ENCODE data around the gene IBA57.

Gene IBA57

DNA sequence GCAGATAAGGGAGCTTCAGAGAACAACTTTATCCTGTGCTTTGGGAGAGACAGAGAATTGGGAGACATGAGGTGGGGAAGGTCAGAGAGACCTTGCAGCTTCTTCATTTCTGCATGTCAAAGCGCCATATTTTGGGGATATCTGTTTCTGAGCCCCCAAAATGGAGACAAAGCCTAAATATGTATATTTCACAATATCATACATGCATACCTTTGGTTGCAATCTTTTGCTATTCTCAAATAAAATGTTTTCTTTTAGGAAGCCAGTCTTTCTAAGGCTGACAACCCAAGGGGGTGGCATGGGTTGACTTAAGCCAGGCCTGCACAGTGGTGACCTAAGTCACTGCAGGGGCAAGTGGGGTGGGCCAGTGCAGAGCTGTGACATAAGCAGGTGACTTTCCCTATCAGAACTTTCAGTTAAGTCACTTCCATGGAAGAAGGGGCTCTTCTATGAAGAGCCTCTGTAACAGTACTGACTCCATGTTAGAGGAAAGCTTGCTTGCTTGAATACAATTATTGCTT, 42.6 kb upstream of the IBA57 start:
- H2BK15ac ChIP-seq (replicated peaks; ENCODE audit: low read depth): no peak overlapping the region
- H3K9ac ChIP-seq (ENCODE audit: low read length): no peak overlapping the region
- no peaks in the 10 kb centered on the region for H3K79me2 ChIP-seq (ENCODE audit: control insufficient read depth, insufficient read depth, low read length)
- no peak overlapping the region for H3K4me3 ChIP-seq (ENCODE audit: low read length)
- H3K27me3 ChIP-seq (ENCODE audit: insufficient read depth, low read length, poor library complexity): no peaks in the 10 kb centered on the region
- no peak overlapping the region for H3K27ac ChIP-seq (ENCODE audit: low read depth, low read length)
- no peak overlapping the region for H4K8ac ChIP-seq (ENCODE audit: low read depth, low read length)
- H3K36me3 ChIP-seq (ENCODE audit: control insufficient read depth, insufficient read depth, low read length): no peaks in the 10 kb centered on the region
- no peak overlapping the region for H2BK5ac ChIP-seq (ENCODE audit: low read length)
- no peaks in the 10 kb centered on the region for H3K4me1 ChIP-seq (ENCODE audit: control insufficient read depth, low read depth, low read length)
- H2AK5ac ChIP-seq (ENCODE audit: low read length): no peak overlapping the region
- H3K4ac ChIP-seq (ENCODE audit: low read depth, low read length): no peak overlapping the region
- no peak overlapping the region for H3K18ac ChIP-seq (ENCODE audit: low read length)
- no peaks in the 10 kb centered on the region for H3K79me1 ChIP-seq (ENCODE audit: low read length)
- no CpG with 5 or more reads among the region's 1 CpG for WGBS (ENCODE audit: extremely low coverage, insufficient coverage, low lambda C conversion rate)
- no peak overlapping the region for H3K4me2 ChIP-seq (ENCODE audit: low read length)
- H2BK120ac ChIP-seq (ENCODE audit: low read depth, low read length): no peak overlapping the region
- no peak overlapping the region for H3K56ac ChIP-seq (ENCODE audit: low read length)
- H4K5ac ChIP-seq (ENCODE audit: low read length): no peak overlapping the region
- no peak for DNase-seq
- no peak overlapping the region for H3K23ac ChIP-seq (ENCODE audit: low read length)

DNA sequence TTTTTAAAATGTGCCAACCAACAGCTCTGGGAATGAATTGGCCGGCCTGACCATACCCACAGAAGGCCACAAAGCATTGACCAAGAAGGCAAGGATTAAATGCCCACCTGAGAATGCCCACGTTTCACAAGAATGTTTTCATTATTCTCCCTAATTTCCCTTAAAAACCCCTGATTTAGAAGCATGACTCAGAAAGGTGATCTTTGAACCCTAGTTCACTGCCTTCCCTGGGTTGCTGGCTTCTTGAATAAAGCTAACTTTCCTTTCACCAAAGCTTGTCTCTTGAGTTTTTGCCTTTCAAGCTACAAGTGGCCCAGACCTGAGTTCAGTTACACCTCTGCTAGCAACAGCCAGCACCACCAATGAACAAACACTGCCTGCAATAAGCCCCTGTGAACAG, 42.1 kb upstream of the IBA57 start:
- no peak overlapping the region for H2AK5ac ChIP-seq (ENCODE audit: low read length)
- H2BK120ac ChIP-seq (ENCODE audit: low read depth, low read length): no peak overlapping the region
- H3K4ac ChIP-seq (ENCODE audit: low read depth, low read length): no peak overlapping the region
- no peak overlapping the region for H3K18ac ChIP-seq (ENCODE audit: low read length)
- H3K9ac ChIP-seq (ENCODE audit: low read length): no peak overlapping the region
- H3K4me3 ChIP-seq (ENCODE audit: low read length): no peak overlapping the region
- H2BK15ac ChIP-seq (replicated peaks; ENCODE audit: low read depth): no peak overlapping the region
- no peak overlapping the region for H4K8ac ChIP-seq (ENCODE audit: low read depth, low read length)
- no peaks in the 10 kb centered on the region for H3K4me1 ChIP-seq (ENCODE audit: control insufficient read depth, low read depth, low read length)
- no CpG with 5 or more reads among the region's 2 CpGs for WGBS (ENCODE audit: extremely low coverage, insufficient coverage, low lambda C conversion rate)
- H3K79me1 ChIP-seq (ENCODE audit: low read length): no peaks in the 10 kb centered on the region
- no peak overlapping the region for H3K27ac ChIP-seq (ENCODE audit: low read depth, low read length)
- H3K23ac ChIP-seq (ENCODE audit: low read length): no peak overlapping the region
- DNase-seq: no peak
- H3K79me2 ChIP-seq (ENCODE audit: control insufficient read depth, insufficient read depth, low read length): no peaks in the 10 kb centered on the region
- no peak overlapping the region for H3K56ac ChIP-seq (ENCODE audit: low read length)
- no peak overlapping the region for H4K5ac ChIP-seq (ENCODE audit: low read length)
- H3K27me3 ChIP-seq (ENCODE audit: insufficient read depth, low read length, poor library complexity): no peaks in the 10 kb centered on the region
- no peak overlapping the region for H2BK5ac ChIP-seq (ENCODE audit: low read length)
- no peak overlapping the region for H3K4me2 ChIP-seq (ENCODE audit: low read length)
- no peaks in the 10 kb centered on the region for H3K36me3 ChIP-seq (ENCODE audit: control insufficient read depth, insufficient read depth, low read length)

DNA sequence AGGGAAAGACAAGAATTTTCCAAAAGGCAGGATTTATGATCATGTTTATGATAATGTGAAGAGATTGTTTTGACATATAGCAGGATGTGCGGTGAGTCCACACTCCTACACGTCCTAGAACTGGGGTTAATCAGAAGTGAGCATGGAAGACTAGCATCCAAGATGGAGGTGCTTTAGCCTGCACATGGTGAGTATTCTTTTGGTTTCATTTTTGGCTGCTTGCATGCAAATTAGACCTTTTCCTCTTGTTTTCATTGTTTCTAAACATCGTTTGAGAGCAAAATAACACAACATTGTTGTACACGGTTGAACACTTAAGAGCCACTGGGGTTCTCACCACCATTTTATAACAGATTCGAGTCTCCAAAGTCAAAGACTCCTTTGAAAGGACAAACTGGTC, 40.4 kb upstream of the IBA57 start:
- Histone ChIP-seq H3K23ac (ENCODE audit: low read length) (no peak overlapping the region), H2BK15ac (replicated peaks; ENCODE audit: low read depth) (no peak overlapping the region), H3K18ac (ENCODE audit: low read length) (no peak overlapping the region), H2AK5ac (ENCODE audit: low read length) (no peak overlapping the region), H3K79me2 (ENCODE audit: control insufficient read depth, insufficient read depth, low read length) (no peaks in the 10 kb centered on the region), H4K5ac (ENCODE audit: low read length) (no peak overlapping the region), H3K56ac (ENCODE audit: low read length) (no peak overlapping the region), H3K4me1 (ENCODE audit: control insufficient read depth, low read depth, low read length) (no peaks in the 10 kb centered on the region), H3K9ac (ENCODE audit: low read length) (no peak overlapping the region), H3K4me3 (ENCODE audit: low read length) (no peak overlapping the region), H2BK120ac (ENCODE audit: low read depth, low read length) (no peak overlapping the region), H3K4me2 (ENCODE audit: low read length) (no peak overlapping the region), H3K36me3 (ENCODE audit: control insufficient read depth, insufficient read depth, low read length) (no peaks in the 10 kb centered on the region), H3K27me3 (ENCODE audit: insufficient read depth, low read length, poor library complexity) (no peaks in the 10 kb centered on the region), H3K4ac (ENCODE audit: low read depth, low read length) (no peak overlapping the region), H3K27ac (ENCODE audit: low read depth, low read length) (no peak overlapping the region), H3K79me1 (ENCODE audit: low read length) (no peaks in the 10 kb centered on the region), H4K8ac (ENCODE audit: low read depth, low read length) (no peak overlapping the region), H2BK5ac (ENCODE audit: low read length) (no peak overlapping the region)
- no peak for DNase-seq
- no CpG with 5 or more reads among the region's 5 CpGs for WGBS (ENCODE audit: extremely low coverage, insufficient coverage, low lambda C conversion rate)

DNA sequence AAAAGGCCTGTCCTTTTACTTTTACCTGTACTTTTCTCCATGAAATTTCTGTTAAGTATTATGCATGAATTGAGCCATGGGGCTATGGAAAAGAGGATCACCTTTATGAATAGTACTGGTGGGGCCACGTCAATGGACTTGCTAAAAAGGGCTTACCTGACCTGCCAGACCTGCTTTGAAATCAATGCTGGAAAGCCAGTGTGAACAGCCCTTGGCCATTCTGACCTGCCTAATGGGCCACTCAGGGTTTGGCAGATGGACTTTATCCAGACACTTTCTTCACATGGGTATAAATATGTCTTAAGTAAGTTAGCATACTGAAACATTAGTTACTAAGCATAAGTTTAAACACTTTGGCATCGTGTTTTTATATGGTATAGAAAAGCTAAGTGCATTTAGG, 33.8 kb upstream of the IBA57 start:
- no peak overlapping the region for H3K23ac ChIP-seq (ENCODE audit: low read length)
- no peaks in the 10 kb centered on the region for H3K4me1 ChIP-seq (ENCODE audit: control insufficient read depth, low read depth, low read length)
- no peak overlapping the region for H2BK120ac ChIP-seq (ENCODE audit: low read depth, low read length)
- no peak overlapping the region for H4K5ac ChIP-seq (ENCODE audit: low read length)
- no peak overlapping the region for H3K27ac ChIP-seq (ENCODE audit: low read depth, low read length)
- no peak overlapping the region for H3K4ac ChIP-seq (ENCODE audit: low read depth, low read length)
- H3K9ac ChIP-seq (ENCODE audit: low read length): no peak overlapping the region
- H3K4me3 ChIP-seq (ENCODE audit: low read length): no peak overlapping the region
- DNase-seq: no peak
- no peak overlapping the region for H2AK5ac ChIP-seq (ENCODE audit: low read length)
- no peak overlapping the region for H3K4me2 ChIP-seq (ENCODE audit: low read length)
- H4K8ac ChIP-seq (ENCODE audit: low read depth, low read length): no peak overlapping the region
- no peak overlapping the region for H2BK15ac ChIP-seq (replicated peaks; ENCODE audit: low read depth)
- H3K79me1 ChIP-seq (ENCODE audit: low read length): no peaks in the 10 kb centered on the region
- no CpG with 5 or more reads among the region's 2 CpGs for WGBS (ENCODE audit: extremely low coverage, insufficient coverage, low lambda C conversion rate)
- H3K36me3 ChIP-seq (ENCODE audit: control insufficient read depth, insufficient read depth, low read length): no peaks in the 10 kb centered on the region
- H3K18ac ChIP-seq (ENCODE audit: low read length): no peak overlapping the region
- no peak overlapping the region for H2BK5ac ChIP-seq (ENCODE audit: low read length)
- H3K56ac ChIP-seq (ENCODE audit: low read length): no peak overlapping the region
- peaks cover 7% of the 10 kb centered on the region for H3K27me3 ChIP-seq (ENCODE audit: insufficient read depth, low read length, poor library complexity)
- H3K79me2 ChIP-seq (ENCODE audit: control insufficient read depth, insufficient read depth, low read length): no peaks in the 10 kb centered on the region

DNA sequence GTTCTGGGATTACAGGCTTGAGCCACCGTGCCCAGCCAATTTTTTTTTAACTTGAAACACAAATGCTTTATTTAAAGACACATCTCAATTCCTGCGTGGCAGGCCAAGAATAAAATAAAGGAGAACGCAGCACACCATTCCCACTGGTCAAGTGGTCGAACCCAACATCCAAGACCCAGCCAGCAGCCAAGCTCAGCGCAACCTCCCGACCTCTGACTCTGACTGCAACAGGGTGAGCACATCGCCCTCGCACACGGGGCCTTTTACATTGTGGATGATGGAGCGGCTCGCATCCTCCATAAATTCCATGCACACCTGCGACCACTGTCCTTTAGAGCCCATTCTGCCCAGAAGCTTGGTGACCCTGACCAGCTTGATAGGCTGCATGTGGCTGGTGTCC, 31.0 kb upstream of the IBA57 start:
- Histone ChIP-seq H3K56ac (ENCODE audit: low read length) (no peak overlapping the region), H4K5ac (ENCODE audit: low read length) (no peak overlapping the region), H3K23ac (ENCODE audit: low read length) (no peak overlapping the region), H3K4ac (ENCODE audit: low read depth, low read length) (no peak overlapping the region), H3K18ac (ENCODE audit: low read length) (no peak overlapping the region), H3K79me1 (ENCODE audit: low read length) (no peaks in the 10 kb centered on the region), H3K4me3 (ENCODE audit: low read length) (no peak overlapping the region), H2AK5ac (ENCODE audit: low read length) (no peak overlapping the region), H3K27me3 (ENCODE audit: insufficient read depth, low read length, poor library complexity) (peaks cover 9% of the 10 kb centered on the region), H3K27ac (ENCODE audit: low read depth, low read length) (no peak overlapping the region), H3K4me1 (ENCODE audit: control insufficient read depth, low read depth, low read length) (no peaks in the 10 kb centered on the region), H3K9ac (ENCODE audit: low read length) (no peak overlapping the region), H3K36me3 (ENCODE audit: control insufficient read depth, insufficient read depth, low read length) (no peaks in the 10 kb centered on the region), H3K79me2 (ENCODE audit: control insufficient read depth, insufficient read depth, low read length) (no peaks in the 10 kb centered on the region), H2BK120ac (ENCODE audit: low read depth, low read length) (no peak overlapping the region), H3K4me2 (ENCODE audit: low read length) (no peak overlapping the region), H2BK15ac (replicated peaks; ENCODE audit: low read depth) (no peak overlapping the region), H4K8ac (ENCODE audit: low read depth, low read length) (no peak overlapping the region), H2BK5ac (ENCODE audit: low read length) (no peak overlapping the region)
- DNase-seq: no peak
- WGBS (ENCODE audit: extremely low coverage, insufficient coverage, low lambda C conversion rate): no CpG with 5 or more reads among the region's 12 CpGs

DNA sequence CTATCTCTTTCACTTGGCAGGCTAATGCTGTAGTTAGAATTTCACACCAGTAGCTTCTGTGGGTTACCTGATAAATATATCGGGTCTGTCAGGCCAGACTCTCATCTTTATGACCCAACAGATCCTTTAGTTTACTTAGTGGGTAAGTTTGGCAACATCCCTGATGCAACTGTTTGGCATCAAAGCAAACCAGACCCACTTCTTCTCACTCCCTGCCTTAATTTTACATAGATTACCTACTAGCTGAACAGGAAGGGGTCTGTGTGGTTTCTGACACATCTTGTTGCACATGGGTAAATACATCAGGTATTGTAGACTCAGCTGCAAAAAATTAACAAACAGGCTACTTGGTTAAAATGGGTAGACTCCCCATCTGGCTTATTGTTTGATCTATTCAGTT, 28.7 kb upstream of the IBA57 start:
- Histone ChIP-seq H3K18ac (ENCODE audit: low read length) (no peak overlapping the region), H2BK15ac (replicated peaks; ENCODE audit: low read depth) (no peak overlapping the region), H2BK120ac (ENCODE audit: low read depth, low read length) (no peak overlapping the region), H3K56ac (ENCODE audit: low read length) (no peak overlapping the region), H3K27me3 (ENCODE audit: insufficient read depth, low read length, poor library complexity) (peaks cover 9% of the 10 kb centered on the region), H3K79me2 (ENCODE audit: control insufficient read depth, insufficient read depth, low read length) (peaks cover 13% of the 10 kb centered on the region), H3K9ac (ENCODE audit: low read length) (no peak overlapping the region), H3K23ac (ENCODE audit: low read length) (no peak overlapping the region), H3K4ac (ENCODE audit: low read depth, low read length) (no peak overlapping the region), H4K5ac (ENCODE audit: low read length) (no peak overlapping the region), H3K4me1 (ENCODE audit: control insufficient read depth, low read depth, low read length) (no peaks in the 10 kb centered on the region), H3K27ac (ENCODE audit: low read depth, low read length) (no peak overlapping the region), H3K36me3 (ENCODE audit: control insufficient read depth, insufficient read depth, low read length) (no peaks in the 10 kb centered on the region), H3K4me3 (ENCODE audit: low read length) (no peak overlapping the region), H2AK5ac (ENCODE audit: low read length) (no peak overlapping the region), H3K79me1 (ENCODE audit: low read length) (peaks cover 12% of the 10 kb centered on the region), H3K4me2 (ENCODE audit: low read length) (no peak overlapping the region), H2BK5ac (ENCODE audit: low read length) (no peak overlapping the region), H4K8ac (ENCODE audit: low read depth, low read length) (no peak overlapping the region)
- DNase-seq: no peak
- WGBS (ENCODE audit: extremely low coverage, insufficient coverage, low lambda C conversion rate): no CpG with 5 or more reads among the region's 1 CpG

Data from mesendoderm (in vitro differentiated cells).